Measurements from ENCODE around the gene AHSG.

Gene AHSG

DNA sequence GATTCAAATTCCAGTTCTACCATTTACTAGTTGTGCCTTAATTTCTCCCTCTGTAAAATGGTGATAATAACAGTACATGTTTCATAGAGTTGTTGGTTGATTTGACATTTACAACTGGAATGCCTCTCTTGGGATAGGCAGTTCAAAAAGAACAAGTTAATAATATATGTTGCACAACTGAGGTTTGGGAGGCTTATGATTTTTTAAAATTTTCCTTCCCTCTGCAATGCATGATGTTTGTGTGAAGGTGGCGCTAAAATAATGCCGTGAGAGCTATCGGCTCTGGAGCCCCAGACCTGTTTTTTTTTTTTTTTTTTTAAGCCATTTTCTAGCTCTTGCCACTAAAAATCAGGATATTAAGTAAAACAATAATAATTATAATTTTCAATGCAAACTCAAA lies 23.7 kb upstream of the AHSG start:
- H4K8ac ChIP-seq (ENCODE audit: low read depth, low read length) = no peak overlapping the region
- no peak overlapping the region for H3K14ac ChIP-seq (ENCODE audit: low read length)
- H3K9me3 ChIP-seq (replicated peaks in 1 of 2; ENCODE audit: control insufficient read depth in 2 of 2, insufficient read depth in 1 of 2, low read depth in 1 of 2, low read length in 2 of 2) = no peaks in the 10 kb centered on the region
- no peak overlapping the region for H4K91ac ChIP-seq (ENCODE audit: low read depth, low read length, poor library complexity)
- no peak overlapping the region for H3K18ac ChIP-seq (ENCODE audit: low read length)
- H2AFZ ChIP-seq (ENCODE audit: low read length) = no peak overlapping the region
- WGBS, 2 donors (ENCODE audit: extremely low coverage in 2 of 2, insufficient read length in 2 of 2, insufficient replicate concordance in 1 of 2) = no CpG with 5 or more reads among the region's 3 CpGs
- H3K4ac ChIP-seq (ENCODE audit: low read length) = no peak overlapping the region
- no peak overlapping the region for H2AK5ac ChIP-seq (ENCODE audit: low read depth, low read length)
- H3K4me3 ChIP-seq (ENCODE audit: low read length in 2 of 2) = no peak overlapping the region
- no peak for DNase-seq (ENCODE audit: low spot score)
- no peak overlapping the region for H3K9ac ChIP-seq (ENCODE audit: low read depth, low read length, poor library complexity)
- no peak overlapping the region for H3K4me2 ChIP-seq (ENCODE audit: insufficient read depth, low read length, poor library complexity, severe bottlenecking)
- H3K4me1 ChIP-seq (ENCODE audit: control insufficient read depth in 2 of 2, insufficient read depth in 1 of 2, low read depth in 1 of 2, low read length in 2 of 2) = no peaks in the 10 kb centered on the region
- no peaks in the 10 kb centered on the region for H3K27me3 ChIP-seq (ENCODE audit: control insufficient read depth in 3 of 3, insufficient read depth in 3 of 3, low read depth in 1 of 3, low read length in 3 of 3)
- H2BK120ac ChIP-seq (ENCODE audit: low read depth, low read length) = no peak overlapping the region
- no peaks in the 10 kb centered on the region for H3K79me1 ChIP-seq (ENCODE audit: low read depth, low read length)
- no peak overlapping the region for H3K27ac ChIP-seq (replicated peaks; ENCODE audit: low read length)
- no peak overlapping the region for H2BK12ac ChIP-seq (ENCODE audit: low read length)
- no peak overlapping the region for H3K23ac ChIP-seq (ENCODE audit: low read depth, low read length, poor library complexity)
- H2BK5ac ChIP-seq (ENCODE audit: low read length) = no peak overlapping the region
- peaks cover 5 to 22% of the 10 kb centered on the region in 2 donors for H3K36me3 ChIP-seq (replicated peaks in 1 of 2; ENCODE audit: control insufficient read depth in 2 of 2, insufficient read depth in 2 of 2, low read length in 2 of 2)
- no peak overlapping the region for H2BK15ac ChIP-seq (ENCODE audit: low read length)

DNA sequence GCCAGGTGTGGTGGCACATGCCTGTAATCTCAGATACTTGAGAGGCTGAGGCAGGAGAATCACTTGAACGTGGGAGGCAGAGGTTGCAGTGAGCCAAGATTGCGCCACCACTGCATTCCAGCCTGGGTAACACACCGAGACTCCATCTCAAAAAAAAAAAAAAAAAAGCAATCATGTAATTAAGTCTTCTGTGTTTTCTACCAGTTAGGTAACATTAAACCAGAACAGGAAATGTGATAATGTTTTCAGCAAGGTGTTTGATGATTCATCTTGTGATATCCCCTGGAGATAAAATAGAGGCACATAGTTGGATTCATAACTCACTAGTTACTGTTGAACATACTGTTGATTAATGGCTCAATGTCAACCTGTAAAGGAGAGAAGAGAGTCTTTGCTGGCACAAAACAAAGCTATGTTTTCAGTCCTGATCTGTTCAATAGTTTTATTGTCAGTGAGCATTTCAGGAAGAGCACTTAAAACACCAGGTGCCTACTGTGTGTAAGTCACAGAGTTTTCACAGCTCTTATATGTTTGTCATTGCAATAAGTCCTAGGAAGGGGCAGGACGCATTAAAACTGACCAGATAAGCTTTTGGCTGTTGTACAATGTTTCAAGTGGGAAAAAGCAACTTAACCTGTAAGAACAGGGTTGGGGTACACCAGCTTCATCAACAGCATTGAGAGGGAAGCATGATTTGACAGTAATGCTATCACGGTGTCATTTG lies 22.8 kb upstream of the AHSG start:
- no peaks in the 10 kb centered on the region for H3K27me3 ChIP-seq (ENCODE audit: control insufficient read depth in 3 of 3, insufficient read depth in 3 of 3, low read depth in 1 of 3, low read length in 3 of 3)
- H3K23ac ChIP-seq (ENCODE audit: low read depth, low read length, poor library complexity) = no peak overlapping the region
- H2BK5ac ChIP-seq (ENCODE audit: low read length) = no peak overlapping the region
- no peak overlapping the region for H2BK120ac ChIP-seq (ENCODE audit: low read depth, low read length)
- H3K4me2 ChIP-seq (ENCODE audit: insufficient read depth, low read length, poor library complexity, severe bottlenecking) = no peak overlapping the region
- H3K14ac ChIP-seq (ENCODE audit: low read length) = no peak overlapping the region
- H3K79me1 ChIP-seq (ENCODE audit: low read depth, low read length) = no peaks in the 10 kb centered on the region
- DNase-seq (ENCODE audit: low spot score) = no peak
- H3K4me3 ChIP-seq (ENCODE audit: low read length in 2 of 2) = no peak overlapping the region
- H3K4me1 ChIP-seq (ENCODE audit: control insufficient read depth in 2 of 2, insufficient read depth in 1 of 2, low read depth in 1 of 2, low read length in 2 of 2) = no peaks in the 10 kb centered on the region
- H4K91ac ChIP-seq (ENCODE audit: low read depth, low read length, poor library complexity) = no peak overlapping the region
- peaks cover 2 to 13% of the 10 kb centered on the region in 2 donors for H3K36me3 ChIP-seq (replicated peaks in 1 of 2; ENCODE audit: control insufficient read depth in 2 of 2, insufficient read depth in 2 of 2, low read length in 2 of 2)
- no peak overlapping the region for H4K8ac ChIP-seq (ENCODE audit: low read depth, low read length)
- H3K18ac ChIP-seq (ENCODE audit: low read length) = no peak overlapping the region
- no peak overlapping the region for H2BK12ac ChIP-seq (ENCODE audit: low read length)
- no CpG with 5 or more reads among the region's 5 CpGs for WGBS, 2 donors (ENCODE audit: extremely low coverage in 2 of 2, insufficient read length in 2 of 2, insufficient replicate concordance in 1 of 2)
- H3K9me3 ChIP-seq (replicated peaks in 1 of 2; ENCODE audit: control insufficient read depth in 2 of 2, insufficient read depth in 1 of 2, low read depth in 1 of 2, low read length in 2 of 2) = no peaks in the 10 kb centered on the region
- no peak overlapping the region for H2AK5ac ChIP-seq (ENCODE audit: low read depth, low read length)
- no peak overlapping the region for H2AFZ ChIP-seq (ENCODE audit: low read length)
- no peak overlapping the region for H3K4ac ChIP-seq (ENCODE audit: low read length)
- no peak overlapping the region for H3K9ac ChIP-seq (ENCODE audit: low read depth, low read length, poor library complexity)
- H3K27ac ChIP-seq (replicated peaks; ENCODE audit: low read length) = no peak overlapping the region
- no peak overlapping the region for H2BK15ac ChIP-seq (ENCODE audit: low read length)

- Histone ChIP-seq H3K4me3 (ENCODE audit: low read length in 2 of 2) (no peak overlapping the region), H2AK5ac (ENCODE audit: low read depth, low read length) (no peak overlapping the region), H2AFZ (ENCODE audit: low read length) (no peak overlapping the region), H3K27ac (replicated peaks; ENCODE audit: low read length) (no peak overlapping the region), H3K36me3 (replicated peaks in 1 of 2; ENCODE audit: control insufficient read depth in 2 of 2, insufficient read depth in 2 of 2, low read length in 2 of 2) (peaks cover 2 to 5% of the 10 kb centered on the region in 2 donors), H2BK5ac (ENCODE audit: low read length) (no peak overlapping the region), H2BK120ac (ENCODE audit: low read depth, low read length) (no peak overlapping the region), H3K4me1 (ENCODE audit: control insufficient read depth in 2 of 2, insufficient read depth in 1 of 2, low read depth in 1 of 2, low read length in 2 of 2) (no peaks in the 10 kb centered on the region), H3K18ac (ENCODE audit: low read length) (no peak overlapping the region), H3K23ac (ENCODE audit: low read depth, low read length, poor library complexity) (no peak overlapping the region), H3K79me1 (ENCODE audit: low read depth, low read length) (no peaks in the 10 kb centered on the region), H4K8ac (ENCODE audit: low read depth, low read length) (no peak overlapping the region), H3K4me2 (ENCODE audit: insufficient read depth, low read length, poor library complexity, severe bottlenecking) (no peak overlapping the region), H3K4ac (ENCODE audit: low read length) (no peak overlapping the region), H3K14ac (ENCODE audit: low read length) (no peak overlapping the region), H3K27me3 (ENCODE audit: control insufficient read depth in 3 of 3, insufficient read depth in 3 of 3, low read depth in 1 of 3, low read length in 3 of 3) (no peaks in the 10 kb centered on the region), H3K9ac (ENCODE audit: low read depth, low read length, poor library complexity) (no peak overlapping the region), H2BK12ac (ENCODE audit: low read length) (no peak overlapping the region), H2BK15ac (ENCODE audit: low read length) (no peak overlapping the region), H4K91ac (ENCODE audit: low read depth, low read length, poor library complexity) (no peak overlapping the region), H3K9me3 (replicated peaks in 1 of 2; ENCODE audit: control insufficient read depth in 2 of 2, insufficient read depth in 1 of 2, low read depth in 1 of 2, low read length in 2 of 2) (no peaks in the 10 kb centered on the region)
- DNase-seq (ENCODE audit: low spot score) = no peak
- no CpG with 5 or more reads among the region's 7 CpGs for WGBS, 2 donors (ENCODE audit: extremely low coverage in 2 of 2, insufficient read length in 2 of 2, insufficient replicate concordance in 1 of 2)
Observed at GRCh38 chr3:186590580-186591295, 22.1 kb upstream of the AHSG start.

GRCh38 chr3:186592682-186593081 lies 20.2 kb upstream of the AHSG start:
- WGBS, 2 donors (ENCODE audit: extremely low coverage in 2 of 2, insufficient read length in 2 of 2, insufficient replicate concordance in 1 of 2) = no CpG with 5 or more reads among the region's 4 CpGs
- Histone ChIP-seq H3K9me3 (replicated peaks in 1 of 2; ENCODE audit: control insufficient read depth in 2 of 2, insufficient read depth in 1 of 2, low read depth in 1 of 2, low read length in 2 of 2) (no peaks in the 10 kb centered on the region), H3K14ac (ENCODE audit: low read length) (no peak overlapping the region), H3K9ac (ENCODE audit: low read depth, low read length, poor library complexity) (no peak overlapping the region), H3K27ac (replicated peaks; ENCODE audit: low read length) (no peak overlapping the region), H3K4me1 (ENCODE audit: control insufficient read depth in 2 of 2, insufficient read depth in 1 of 2, low read depth in 1 of 2, low read length in 2 of 2) (peaks cover 0 to 3% of the 10 kb centered on the region in 2 donors), H4K91ac (ENCODE audit: low read depth, low read length, poor library complexity) (no peak overlapping the region), H2BK120ac (ENCODE audit: low read depth, low read length) (no peak overlapping the region), H2BK5ac (ENCODE audit: low read length) (no peak overlapping the region), H3K27me3 (ENCODE audit: control insufficient read depth in 3 of 3, insufficient read depth in 3 of 3, low read depth in 1 of 3, low read length in 3 of 3) (no peaks in the 10 kb centered on the region), H3K23ac (ENCODE audit: low read depth, low read length, poor library complexity) (no peak overlapping the region), H3K18ac (ENCODE audit: low read length) (no peak overlapping the region), H4K8ac (ENCODE audit: low read depth, low read length) (no peak overlapping the region), H3K4me2 (ENCODE audit: insufficient read depth, low read length, poor library complexity, severe bottlenecking) (no peak overlapping the region), H3K4me3 (ENCODE audit: low read length in 2 of 2) (no peak overlapping the region), H2AK5ac (ENCODE audit: low read depth, low read length) (no peak overlapping the region), H2AFZ (ENCODE audit: low read length) (no peak overlapping the region), H2BK12ac (ENCODE audit: low read length) (no peak overlapping the region), H3K79me1 (ENCODE audit: low read depth, low read length) (no peaks in the 10 kb centered on the region), H3K4ac (ENCODE audit: low read length) (no peak overlapping the region), H3K36me3 (replicated peaks in 1 of 2; ENCODE audit: control insufficient read depth in 2 of 2, insufficient read depth in 2 of 2, low read length in 2 of 2) (no peaks in the 10 kb centered on the region), H2BK15ac (ENCODE audit: low read length) (no peak overlapping the region)
- DNase-seq (ENCODE audit: low spot score) = no peak

Measured in neuronal stem cell (in vitro differentiated cells).